ENCODE data around the gene PPP4R2.

Gene PPP4R2

GRCh38 chr3:73074781-73075180 lies 78.2 kb downstream of the PPP4R2 start:
- Histone ChIP-seq H3F3A (ENCODE audit: insufficient read depth) (peaks cover 5% of the 10 kb centered on the region; the same call in 1 of the 2 replicates), H3K9me3 (ENCODE audit: insufficient read depth, low read length) (no peaks in the 10 kb centered on the region)
- TF ChIP-seq, protein P1, sequence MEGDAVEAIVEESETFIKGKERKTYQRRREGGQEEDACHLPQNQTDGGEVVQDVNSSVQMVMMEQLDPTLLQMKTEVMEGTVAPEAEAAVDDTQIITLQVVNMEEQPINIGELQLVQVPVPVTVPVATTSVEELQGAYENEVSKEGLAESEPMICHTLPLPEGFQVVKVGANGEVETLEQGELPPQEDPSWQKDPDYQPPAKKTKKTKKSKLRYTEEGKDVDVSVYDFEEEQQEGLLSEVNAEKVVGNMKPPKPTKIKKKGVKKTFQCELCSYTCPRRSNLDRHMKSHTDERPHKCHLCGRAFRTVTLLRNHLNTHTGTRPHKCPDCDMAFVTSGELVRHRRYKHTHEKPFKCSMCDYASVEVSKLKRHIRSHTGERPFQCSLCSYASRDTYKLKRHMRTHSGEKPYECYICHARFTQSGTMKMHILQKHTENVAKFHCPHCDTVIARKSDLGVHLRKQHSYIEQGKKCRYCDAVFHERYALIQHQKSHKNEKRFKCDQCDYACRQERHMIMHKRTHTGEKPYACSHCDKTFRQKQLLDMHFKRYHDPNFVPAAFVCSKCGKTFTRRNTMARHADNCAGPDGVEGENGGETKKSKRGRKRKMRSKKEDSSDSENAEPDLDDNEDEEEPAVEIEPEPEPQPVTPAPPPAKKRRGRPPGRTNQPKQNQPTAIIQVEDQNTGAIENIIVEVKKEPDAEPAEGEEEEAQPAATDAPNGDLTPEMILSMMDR (IDR thresholded peaks at IDR 0.05; ENCODE audit: insufficient read depth, low read length, poor library complexity, severe bottlenecking) = no peak
- TF ChIP-seq EZH2phosphoT487 (conservative IDR thresholded peaks at IDR 0.05; ENCODE audit: low read length) = no peak

GRCh38 chr3:73080216-73080966 lies 83.8 kb downstream of the PPP4R2 start:
- Histone ChIP-seq H3K27me3 (ENCODE audit: low read length) (no peaks in the 10 kb centered on the region), H3K4me3 (ENCODE audit: insufficient read depth, low read length, poor library complexity, severe bottlenecking) (no peak overlapping the region), H3K79me2 (ENCODE audit: insufficient read depth, low read length) (no peaks in the 10 kb centered on the region), H3K27ac (ENCODE audit: low read depth, low read length) (no peak overlapping the region), H3K36me3 (ENCODE audit: low read length) (no peaks in the 10 kb centered on the region), H3K9ac (ENCODE audit: low read length) (no peak overlapping the region), H3F3A (ENCODE audit: insufficient read depth) (no peaks in the 10 kb centered on the region), H3K9me2 (replicated peaks; ENCODE audit: insufficient read depth, low read length) (no peaks in the 10 kb centered on the region), H4K20me1 (ENCODE audit: low read depth, low read length) (no peaks in the 10 kb centered on the region), H3K9me3 (ENCODE audit: insufficient read depth, low read length) (no peaks in the 10 kb centered on the region), H2AFZ (ENCODE audit: low read depth, low read length, severe bottlenecking) (no peak overlapping the region), H3K4me2 (ENCODE audit: low read depth, low read length, poor library complexity, severe bottlenecking) (no peak overlapping the region)
- TF ChIP-seq, protein P1 (IDR thresholded peaks at IDR 0.05; ENCODE audit: insufficient read depth, low read length, poor library complexity, severe bottlenecking) = no peak
- TF ChIP-seq EZH2phosphoT487 (conservative IDR thresholded peaks at IDR 0.05; ENCODE audit: low read length) = no peak

More at GRCh38 chr3:73074781-73075180, 78.2 kb downstream of the PPP4R2 start:
- Histone ChIP-seq H3K9ac (ENCODE audit: low read length) (no peak overlapping the region), H3K9me2 (replicated peaks; ENCODE audit: insufficient read depth, low read length) (no peaks in the 10 kb centered on the region), H2AFZ (ENCODE audit: low read depth, low read length, severe bottlenecking) (no peak overlapping the region), H3K4me2 (ENCODE audit: low read depth, low read length, poor library complexity, severe bottlenecking) (no peak overlapping the region), H3K27me3 (ENCODE audit: low read length) (no peaks in the 10 kb centered on the region), H3K4me3 (ENCODE audit: insufficient read depth, low read length, poor library complexity, severe bottlenecking) (no peak overlapping the region), H3K79me2 (ENCODE audit: insufficient read depth, low read length) (no peaks in the 10 kb centered on the region), H3K36me3 (ENCODE audit: low read length) (no peaks in the 10 kb centered on the region), H4K20me1 (ENCODE audit: low read depth, low read length) (no peaks in the 10 kb centered on the region), H3K27ac (ENCODE audit: low read depth, low read length) (no peak overlapping the region)

- Histone ChIP-seq H3K9ac (ENCODE audit: low read length) (no peak overlapping the region), H2AFZ (ENCODE audit: low read depth, low read length, severe bottlenecking) (no peak overlapping the region), H3K9me2 (replicated peaks; ENCODE audit: insufficient read depth, low read length) (no peaks in the 10 kb centered on the region), H4K20me1 (ENCODE audit: low read depth, low read length) (no peaks in the 10 kb centered on the region), H3K27me3 (ENCODE audit: low read length) (no peaks in the 10 kb centered on the region), H3K79me2 (ENCODE audit: insufficient read depth, low read length) (no peaks in the 10 kb centered on the region), H3K4me3 (ENCODE audit: insufficient read depth, low read length, poor library complexity, severe bottlenecking) (no peak overlapping the region), H3K27ac (ENCODE audit: low read depth, low read length) (no peak overlapping the region), H3K36me3 (ENCODE audit: low read length) (no peaks in the 10 kb centered on the region), H3K9me3 (ENCODE audit: insufficient read depth, low read length) (no peaks in the 10 kb centered on the region), H3F3A (ENCODE audit: insufficient read depth) (no peaks in the 10 kb centered on the region), H3K4me2 (ENCODE audit: low read depth, low read length, poor library complexity, severe bottlenecking) (no peak overlapping the region)
- TF ChIP-seq, protein P1 (IDR thresholded peaks at IDR 0.05; ENCODE audit: insufficient read depth, low read length, poor library complexity, severe bottlenecking) = no peak
- no peak for TF ChIP-seq EZH2phosphoT487 (conservative IDR thresholded peaks at IDR 0.05; ENCODE audit: low read length)
Observed at GRCh38 chr3:73081140-73081539, 84.5 kb downstream of the PPP4R2 start.
